IPS DF 6.9 (cell line): ENCODE measurements around the gene PRRC2A.
"Not testable (repeated sequence)": the region's sequence is repeated elsewhere in the genome, so short reads cannot be mapped to it uniquely, and the experiment has no call there.

Experiments
- DNase-seq: peaks from one replicate; pipeline ENCODE4 v3.0.0-alpha.2; 2013; ENCODE audit warnings: low read depth, low spot score
- H3K27ac ChIP-seq: one replicate; pipeline ENCODE4 v1.5.1; 2013; ENCODE audit warnings: low read length, control low read depth
- H3K27me3 ChIP-seq: 2 replicates; pipeline ENCODE4 v1.6.1; 2013; ENCODE audit warnings: mild to moderate bottlenecking, low read length; ENCODE audit not compliant: control insufficient read depth, insufficient read depth
- H3K36me3 ChIP-seq: 2 replicates; pipeline ENCODE4 v1.6.1; 2013; ENCODE audit warnings: low read length; ENCODE audit not compliant: control insufficient read depth, insufficient read depth
- H3K4me1 ChIP-seq: 2 replicates; pipeline ENCODE4 v1.6.1; 2013; ENCODE audit warnings: low read length; ENCODE audit not compliant: control insufficient read depth, insufficient read depth
- H3K4me3 ChIP-seq: 2 replicates; pipeline ENCODE4 v1.5.1; 2013; ENCODE audit warnings: mild to moderate bottlenecking, low read length
- H3K9me3 ChIP-seq: 2 replicates; pipeline ENCODE4 v1.6.1; 2013; ENCODE audit warnings: low read length, inconsistent platforms; ENCODE audit not compliant: control insufficient read depth, insufficient read depth
- WGBS: extraction: QIAGEN DNeasy Blood & Tissue Kit; methylation state at CpG from one replicate; pipeline ENCODE4 v1.1.7; 2013; ENCODE audit warnings: mixed read lengths, missing lambda C conversion rate; ENCODE audit not compliant: insufficient read length, insufficient coverage; 5-methylcytosine and 5-hydroxymethylcytosine counted together

The PRRC2A gene

GRCh38 chr6:31586599-31587281 lies 33.8 kb upstream of the PRRC2A start:
- H3K9me3 ChIP-seq: no peaks in the 10 kb centered on the region
- H3K27ac ChIP-seq: no peak overlapping the region
- no peaks in the 10 kb centered on the region for H3K27me3 ChIP-seq
- no CpG with 5 or more reads among the region's 9 CpGs for whole genome bisulfite sequencing
- no peak for DNase-seq
- no peak overlapping the region for H3K4me3 ChIP-seq
- no peaks in the 10 kb centered on the region for H3K36me3 ChIP-seq
- H3K4me1 ChIP-seq: no peaks in the 10 kb centered on the region

- no peak for DNase-seq
- Histone ChIP-seq H3K27ac (no peak overlapping the region), H3K36me3 (no peaks in the 10 kb centered on the region), H3K4me1 (no peaks in the 10 kb centered on the region), H3K27me3 (no peaks in the 10 kb centered on the region), H3K4me3 (no peak overlapping the region), H3K9me3 (no peaks in the 10 kb centered on the region)
- WGBS: no CpG with 5 or more reads among the region's 12 CpGs
Measured at GRCh38 chr6:31587791-31588777, 32.4 kb upstream of the PRRC2A start.

GRCh38 chr6:31588871-31589650 lies 31.5 kb upstream of the PRRC2A start:
- no peak for DNase-seq
- Histone ChIP-seq H3K9me3 (no peaks in the 10 kb centered on the region), H3K27ac (no peak overlapping the region), H3K4me3 (no peak overlapping the region), H3K27me3 (no peaks in the 10 kb centered on the region), H3K36me3 (no peaks in the 10 kb centered on the region), H3K4me1 (no peaks in the 10 kb centered on the region)
- WGBS: no CpG with 5 or more reads among the region's 9 CpGs

GRCh38 chr6:31590691-31591090 lies 29.8 kb upstream of the PRRC2A start:
- H3K36me3 ChIP-seq, H3K9me3 ChIP-seq, H3K27ac ChIP-seq, H3K4me3 ChIP-seq, H3K4me1 ChIP-seq, DNase-seq, H3K27me3 ChIP-seq: not testable (repeated sequence)
- no CpG with 5 or more reads among the region's 5 CpGs for WGBS

GRCh38 chr6:31592396-31592771 lies 28.1 kb upstream of the PRRC2A start:
- Histone ChIP-seq H3K36me3 (no peaks in the 10 kb centered on the region), H3K4me3 (no peak overlapping the region), H3K27me3 (no peaks in the 10 kb centered on the region), H3K4me1 (no peaks in the 10 kb centered on the region), H3K27ac (no peak overlapping the region), H3K9me3 (no peaks in the 10 kb centered on the region)
- WGBS: no CpG with 5 or more reads among the region's 7 CpGs
- DNase-seq: no peak

- Histone ChIP-seq H3K9me3 (no peaks in the 10 kb centered on the region), H3K4me3 (no peak overlapping the region), H3K36me3 (no peaks in the 10 kb centered on the region), H3K27me3 (no peaks in the 10 kb centered on the region), H3K27ac (no peak overlapping the region), H3K4me1 (no peaks in the 10 kb centered on the region)
- WGBS: no CpG with 5 or more reads among the region's 2 CpGs
- DNase-seq: no peak
Measured at GRCh38 chr6:31597006-31597405, 23.5 kb upstream of the PRRC2A start.

- H3K27me3 ChIP-seq: no peaks in the 10 kb centered on the region; the same call in 1 of the 2 replicates
- H3K4me1 ChIP-seq: no peaks in the 10 kb centered on the region
- no peak overlapping the region for H3K27ac ChIP-seq
- WGBS: no CpG with 5 or more reads among the region's 1 CpG
- DNase-seq: no peak
- H3K9me3 ChIP-seq: no peaks in the 10 kb centered on the region
- no peaks in the 10 kb centered on the region for H3K36me3 ChIP-seq
- no peak overlapping the region for H3K4me3 ChIP-seq
Measured at GRCh38 chr6:31607317-31607716, 13.2 kb upstream of the PRRC2A start.

- WGBS: no CpG with 5 or more reads among the region's 8 CpGs
- Histone ChIP-seq H3K4me1 (no peaks in the 10 kb centered on the region), H3K27ac (no peak overlapping the region), H3K9me3 (no peaks in the 10 kb centered on the region), H3K27me3 (no peaks in the 10 kb centered on the region), H3K36me3 (no peaks in the 10 kb centered on the region), H3K4me3 (no peak overlapping the region)
- no peak for DNase-seq
Measured at GRCh38 chr6:31609519-31610406, 10.8 kb upstream of the PRRC2A start.

GRCh38 chr6:31610968-31611367 lies 9.5 kb upstream of the PRRC2A start:
- Histone ChIP-seq H3K4me3 (no peak overlapping the region), H3K9me3 (no peaks in the 10 kb centered on the region), H3K27me3 (no peaks in the 10 kb centered on the region), H3K36me3 (no peaks in the 10 kb centered on the region), H3K4me1 (peaks cover 7% of the 10 kb centered on the region), H3K27ac (no peak overlapping the region)
- no peak for DNase-seq
- WGBS: no CpG with 5 or more reads among the region's 4 CpGs
